Lung (tissue), 12 donors: ENCODE data around the gene HSF2BP. TPM values are rescaled to one million over a fixed set of nuclear protein-coding genes. Genes with fewer than 3 reads are reported as not detected.

Experiments
- ATAC-seq: fragments of 200-7000 bp; cut with Tn5 transposase; one replicate; pipeline ENCODE4 v1.9.1; 2020; ENCODE audit warnings: moderate number of reproducible peaks; ENCODE audit not compliant: insufficient read depth, low FRiP score
- DNase-seq, 3 donors: peaks; one replicate each; pipeline ENCODE4 v3.0.0-alpha.2; 2013 to 2017
- H3K27ac ChIP-seq, 2 donors: one replicate each; pipeline ENCODE4 v1.5.1; 2013; ENCODE audit warnings: mild to moderate bottlenecking in 2 of 2, moderate library complexity in 2 of 2, control low read depth in 1 of 2, inconsistent platforms in 1 of 2, low read depth in 1 of 2, low read length in 1 of 2
- H3K27me3 ChIP-seq, 3 donors: one replicate each; pipeline ENCODE4 v1.5.1; 2013; ENCODE audit warnings: low read length in 2 of 3; ENCODE audit not compliant: control insufficient read depth in 3 of 3, insufficient read depth in 3 of 3
- H3K36me3 ChIP-seq, 4 donors: one replicate each; pipeline ENCODE4 v1.5.1; 2013; ENCODE audit warnings: low read length in 4 of 4, mild to moderate bottlenecking in 1 of 4, moderate library complexity in 1 of 4; ENCODE audit not compliant: control insufficient read depth in 4 of 4, insufficient read depth in 4 of 4
- H3K4me1 ChIP-seq, 5 donors: one replicate each; pipeline ENCODE4 v1.5.1; 2013; ENCODE audit warnings: low read length in 5 of 5, mild to moderate bottlenecking in 2 of 5, moderate library complexity in 1 of 5; ENCODE audit not compliant: control insufficient read depth in 5 of 5, insufficient read depth in 5 of 5
- H3K4me3 ChIP-seq: one replicate; pipeline ENCODE4 v1.5.1; 2013; ENCODE audit warnings: mild to moderate bottlenecking, control low read depth, moderate library complexity
- H3K9ac ChIP-seq, 2 donors: one replicate each; pipeline ENCODE4 v1.5.1; 2013; ENCODE audit warnings: low read length in 2 of 2, control low read depth in 1 of 2; ENCODE audit not compliant: insufficient read depth in 1 of 2
- H3K9me3 ChIP-seq, 4 donors: one replicate each; pipeline ENCODE4 v1.5.1; 2013; ENCODE audit warnings: low read length in 3 of 4, mild to moderate bottlenecking in 1 of 4, moderate library complexity in 1 of 4; ENCODE audit not compliant: control insufficient read depth in 4 of 4, insufficient read depth in 3 of 4
- CTCF ChIP-seq: IDR thresholded peaks from 2 replicates; pipeline ENCODE4 v1.5.1; 2012; ENCODE audit warnings: mild to moderate bottlenecking; ENCODE audit errors: control extremely low read depth, extremely low read depth
- WGBS, 2 donors: extraction: QIAGEN DNeasy Blood & Tissue Kit; methylation state at CpG; one replicate each; pipeline ENCODE4 v1.1.7; 2013; 5-methylcytosine and 5-hydroxymethylcytosine counted together
- polyA plus RNA-seq, 2 donors: library from polyadenylated mRNA; stranded (reverse); fragments of 200-250 nt; gene quantifications; one replicate each; pipeline ENCODE4 v1.2.1, GENCODE V29; 2013
- total RNA-seq, 2 donors: library from RNA; depleted of rRNA in 1 of 2; stranded (reverse); fragments of >200 nt in 1 of 2; gene quantifications; one replicate each; pipeline ENCODE4 v1.2.1, GENCODE V29; 2014 to 2021
- donor health status: control.
- donor health status: control.
- donor health status: Bipolar disorder and iron deficiency.
- donor health status: healthy.
- donor health status: DM: yes; HTN: yes; CAD: no.

Gene HSF2BP
- total and polyA plus RNA-seq, 4 donors, result 0.46 to 0.71 (median 0.57) TPM

- peaks cover 4 to 30% (median 4%) of the 10 kb centered on the region in 5 donors for H3K4me1 ChIP-seq
- no peaks in the 10 kb centered on the region for H3K27me3 ChIP-seq
- TF ChIP-seq CTCF, result no peak
- H3K4me3 ChIP-seq, result no peak overlapping the region
- ATAC-seq (no peak), DNase-seq (no peak)
- no peaks in the 10 kb centered on the region for H3K9me3 ChIP-seq
- peak overlapping the region; percentile 83 to 93 for H3K27ac ChIP-seq
- no peaks in the 10 kb centered on the region for H3K36me3 ChIP-seq
- peak overlapping the region in 1 of 2 donors; percentile 35 for H3K9ac ChIP-seq
- 66 to 88% methylated on average over 4 of the region's 4 CpGs for WGBS, 2 donors
Observed at GRCh38 chr21:43585514-43585913, 73.8 kb downstream of the HSF2BP start.

GRCh38 chr21:43581453-43581852 is 77.8 kb downstream of the HSF2BP start:
- no peak for TF ChIP-seq CTCF
- 84 to 86% methylated on average over 3 of the region's 3 CpGs for WGBS, 2 donors
- H3K4me1 ChIP-seq, result peaks cover 4 to 48% (median 6%) of the 10 kb centered on the region in 5 donors
- no peak overlapping the region for H3K4me3 ChIP-seq
- H3K36me3 ChIP-seq, result no peaks in the 10 kb centered on the region
- H3K9me3 ChIP-seq, result no peaks in the 10 kb centered on the region
- H3K27me3 ChIP-seq, result no peaks in the 10 kb centered on the region
- no peak overlapping the region for H3K27ac ChIP-seq
- DNase-seq (no peak), ATAC-seq (no peak)
- no peak overlapping the region for H3K9ac ChIP-seq

GRCh38 chr21:43578677-43579303 is 80.5 kb downstream of the HSF2BP start:
- TF ChIP-seq CTCF, result no peak
- Histone ChIP-seq H3K9me3 (no peaks in the 10 kb centered on the region), H3K9ac (no peak overlapping the region), H3K27me3 (no peaks in the 10 kb centered on the region), H3K4me1 (peaks cover 0 to 44% (median 4%) of the 10 kb centered on the region in 5 donors), H3K4me3 (no peak overlapping the region), H3K27ac (no peak overlapping the region), H3K36me3 (no peaks in the 10 kb centered on the region)
- peak in 2 of 3 donors; percentile 66 to 72 for DNase-seq
- 71 to 82% methylated on average over 6 of the region's 6 CpGs for WGBS, 2 donors
- no peak for ATAC-seq

- no peaks in the 10 kb centered on the region for H3K36me3 ChIP-seq
- WGBS, 2 donors, result 60% methylated on average over 3 of the region's 3 CpGs
- TF ChIP-seq CTCF, result no peak
- no peak overlapping the region for H3K4me3 ChIP-seq
- H3K9me3 ChIP-seq, result no peaks in the 10 kb centered on the region
- H3K27me3 ChIP-seq, result no peaks in the 10 kb centered on the region
- peaks cover 0 to 32% (median 3%) of the 10 kb centered on the region in 5 donors for H3K4me1 ChIP-seq
- DNase-seq (peak in 2 of 3 donors; percentile 76 to 83), ATAC-seq (no peak)
- H3K27ac ChIP-seq, result no peak overlapping the region
- peak overlapping the region in 1 of 2 donors; percentile 2 for H3K9ac ChIP-seq
Observed at GRCh38 chr21:43575473-43575844, 83.8 kb downstream of the HSF2BP start.
